ENCODE results near the gene MRPL24.

DNA sequence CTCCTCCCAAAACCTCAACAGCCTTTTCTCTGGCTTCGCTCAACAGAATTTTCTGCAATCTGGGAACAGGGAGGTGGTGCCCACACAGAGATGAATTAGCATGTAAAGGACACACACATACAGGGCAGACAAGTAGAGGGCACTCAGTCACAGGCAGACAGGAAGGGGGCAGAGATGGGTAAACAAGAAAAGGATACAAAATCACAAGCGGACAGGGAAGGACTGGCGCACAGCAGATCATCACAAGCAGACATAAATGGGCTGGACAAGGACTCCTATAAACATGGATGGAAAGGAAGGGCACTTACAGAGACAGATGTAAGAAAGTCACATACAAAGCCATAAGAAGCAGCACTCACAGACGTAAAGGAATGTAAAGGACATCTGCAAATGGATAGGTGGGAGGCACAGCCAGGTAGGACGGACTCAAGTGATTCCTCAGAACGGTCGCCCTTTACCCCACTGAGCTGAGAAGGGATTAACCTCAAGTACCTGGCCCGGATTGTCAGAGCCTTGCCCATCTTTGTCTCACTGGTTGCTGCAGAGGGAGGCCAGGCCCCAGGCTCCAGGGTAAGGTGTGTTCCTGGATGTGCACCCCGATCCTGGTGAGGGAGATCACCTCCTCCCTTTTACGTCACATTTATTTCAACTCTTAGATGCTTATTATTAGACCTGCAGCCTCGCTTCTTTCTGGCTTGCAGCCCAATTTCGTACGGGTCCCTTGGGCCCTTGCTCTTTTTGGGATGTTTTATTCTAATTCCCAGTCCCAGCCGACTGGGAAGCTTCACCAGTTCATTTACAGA, 25.6 kb upstream of the MRPL24 start:
- no peak for TF ChIP-seq EZH2phosphoT487 (conservative IDR thresholded peaks at IDR 0.05; ENCODE audit: low read length)
- TF ChIP-seq, protein P1, sequence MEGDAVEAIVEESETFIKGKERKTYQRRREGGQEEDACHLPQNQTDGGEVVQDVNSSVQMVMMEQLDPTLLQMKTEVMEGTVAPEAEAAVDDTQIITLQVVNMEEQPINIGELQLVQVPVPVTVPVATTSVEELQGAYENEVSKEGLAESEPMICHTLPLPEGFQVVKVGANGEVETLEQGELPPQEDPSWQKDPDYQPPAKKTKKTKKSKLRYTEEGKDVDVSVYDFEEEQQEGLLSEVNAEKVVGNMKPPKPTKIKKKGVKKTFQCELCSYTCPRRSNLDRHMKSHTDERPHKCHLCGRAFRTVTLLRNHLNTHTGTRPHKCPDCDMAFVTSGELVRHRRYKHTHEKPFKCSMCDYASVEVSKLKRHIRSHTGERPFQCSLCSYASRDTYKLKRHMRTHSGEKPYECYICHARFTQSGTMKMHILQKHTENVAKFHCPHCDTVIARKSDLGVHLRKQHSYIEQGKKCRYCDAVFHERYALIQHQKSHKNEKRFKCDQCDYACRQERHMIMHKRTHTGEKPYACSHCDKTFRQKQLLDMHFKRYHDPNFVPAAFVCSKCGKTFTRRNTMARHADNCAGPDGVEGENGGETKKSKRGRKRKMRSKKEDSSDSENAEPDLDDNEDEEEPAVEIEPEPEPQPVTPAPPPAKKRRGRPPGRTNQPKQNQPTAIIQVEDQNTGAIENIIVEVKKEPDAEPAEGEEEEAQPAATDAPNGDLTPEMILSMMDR (IDR thresholded peaks at IDR 0.05; ENCODE audit: insufficient read depth, low read length, poor library complexity, severe bottlenecking), result no peak
